Ovary (tissue), 3 donors: ENCODE results near the gene PLEKHA5.

Experiments
- CTCF ChIP-seq, 3 donors: fragments of 450-650 bp in 2 of 3; fragments of 200-600 bp in 1 of 3; IDR thresholded peaks; one replicate each; pipeline versions ENCODE4 v1.5.1 to v1.8.0; 2016 to 2022; ENCODE audit warnings: antibody characterized with exemption in 3 of 3, mild to moderate bottlenecking in 1 of 3
- POLR2A ChIP-seq: fragments of 450-650 bp; IDR thresholded peaks from one replicate; pipeline ENCODE4 v1.6.1; 2017; ENCODE audit warnings: antibody characterized with exemption, mild to moderate bottlenecking, moderate library complexity
- donor health status: DM: no; HTN: no; CAD: no.

GRCh38 chr12:19285793-19286448, 156.4 kb downstream of the PLEKHA5 start:
- TF ChIP-seq CTCF (IDR thresholded peaks at IDR 0.05) (no peak), POLR2A (no peak)
